SJSA1 (cell line): ENCODE measurements around the gene PTTG1IP2. TPM values are rescaled to one million over a fixed set of nuclear protein-coding genes. Genes with fewer than 3 reads are reported as not detected.
A peak's percentile ranks its signal among the peaks of the same experiment; 100 is the strongest.

ENCODE experiments used
- DNase-seq, 2 experiments: peaks; one replicate each; pipeline ENCODE4 v3.0.0-alpha.2; 2015 to 2020; ENCODE audit warnings: low spot score in 2 of 2, low read depth in 1 of 2
- H3K27ac ChIP-seq: fragments of 250-450 bp; sonication (Bioruptor Pico); 2 replicates; pipeline ENCODE4 v1.5.1; 2020; ENCODE audit warnings: mild to moderate bottlenecking, moderate library complexity
- H3K27me3 ChIP-seq: fragments of 250-450 bp; sonication (Bioruptor Pico); replicated peaks from 2 replicates; pipeline ENCODE4 v1.5.1; 2020; ENCODE audit warnings: mild to moderate bottlenecking, moderate library complexity
- H3K36me3 ChIP-seq: fragments of 250-450 bp; sonication (Bioruptor Pico); 2 replicates; pipeline ENCODE4 v1.5.1; 2020; ENCODE audit warnings: mild to moderate bottlenecking
- H3K4me1 ChIP-seq: fragments of 250-450 bp; sonication (Bioruptor Pico); replicated peaks from 2 replicates; pipeline ENCODE4 v1.6.1; 2021; ENCODE audit warnings: mild to moderate bottlenecking
- H3K4me3 ChIP-seq: fragments of 250-450 bp; sonication (Bioruptor Pico); 2 replicates; pipeline ENCODE4 v1.5.1; 2020; ENCODE audit warnings: mild to moderate bottlenecking
- H3K9me3 ChIP-seq: fragments of 250-450 bp; sonication (Bioruptor Pico); replicated peaks from 2 replicates; pipeline ENCODE4 v1.5.1; 2020; ENCODE audit warnings: mild to moderate bottlenecking
- total RNA-seq: library from RNA; depleted of rRNA; stranded (reverse); fragments of >200 nt; shearing (Covaris generic); gene quantifications from 2 replicates; pipeline ENCODE4 v1.2.3, GENCODE V29; 2014; rRNA removed

PTTG1IP2 gene
- total RNA-seq: not detected in 2 replicates

DNA sequence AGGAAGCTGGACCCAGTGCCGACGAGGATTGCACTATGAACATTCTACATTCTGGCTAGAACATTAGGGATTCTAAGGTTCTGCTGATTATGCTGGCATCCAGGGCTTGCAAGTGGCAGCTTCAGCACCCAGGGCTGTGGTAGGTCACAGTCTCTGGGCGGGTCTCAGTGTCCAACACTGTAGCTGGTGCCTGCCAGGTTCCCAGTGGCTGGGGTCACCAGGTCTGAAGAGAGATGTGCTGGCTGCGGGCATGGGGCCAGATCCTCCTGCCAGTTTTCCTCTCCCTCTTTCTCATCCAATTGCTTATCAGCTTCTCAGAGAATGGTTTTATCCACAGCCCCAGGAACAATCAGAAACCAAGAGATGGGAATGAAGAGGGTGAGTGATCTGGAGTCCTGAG lies at the start of gene PTTG1IP2:
Gene PTTG1IP2 (plus strand): TSS at position 86 of the 400 bp plus-strand sequence. CDS start 148 bp downstream, at position 234.
- Histone ChIP-seq H3K4me1 (peaks cover 5% of the 10 kb centered on the region), H3K9me3 (peaks cover 2% of the 10 kb centered on the region), H3K36me3 (no peaks in the 10 kb centered on the region), H3K27me3 (no peaks in the 10 kb centered on the region), H3K27ac (no peak within 1 kb of the TSS), H3K4me3 (no peak within 1 kb of the TSS)
- DNase-seq: no peak

- no peak for DNase-seq
Observed at GRCh38 chr7:90421651-90422050, 47.8 kb upstream of the PTTG1IP2 start.

GRCh38 chr7:90424720-90425119 lies 44.7 kb upstream of the PTTG1IP2 start:
- Histone ChIP-seq H3K36me3 (no peaks in the 10 kb centered on the region), H3K4me1 (no peaks in the 10 kb centered on the region), H3K27me3 (no peaks in the 10 kb centered on the region), H3K9me3 (no peaks in the 10 kb centered on the region), H3K4me3 (no peak overlapping the region), H3K27ac (no peak overlapping the region)
- DNase-seq: no peak

More at GRCh38 chr7:90421651-90422050, 47.8 kb upstream of the PTTG1IP2 start:
- Histone ChIP-seq H3K4me3 (no peak overlapping the region), H3K36me3 (peaks cover 1% of the 10 kb centered on the region; the same call in 1 of the 2 replicates), H3K9me3 (no peaks in the 10 kb centered on the region), H3K27ac (no peak overlapping the region), H3K4me1 (no peaks in the 10 kb centered on the region), H3K27me3 (no peaks in the 10 kb centered on the region)

DNA sequence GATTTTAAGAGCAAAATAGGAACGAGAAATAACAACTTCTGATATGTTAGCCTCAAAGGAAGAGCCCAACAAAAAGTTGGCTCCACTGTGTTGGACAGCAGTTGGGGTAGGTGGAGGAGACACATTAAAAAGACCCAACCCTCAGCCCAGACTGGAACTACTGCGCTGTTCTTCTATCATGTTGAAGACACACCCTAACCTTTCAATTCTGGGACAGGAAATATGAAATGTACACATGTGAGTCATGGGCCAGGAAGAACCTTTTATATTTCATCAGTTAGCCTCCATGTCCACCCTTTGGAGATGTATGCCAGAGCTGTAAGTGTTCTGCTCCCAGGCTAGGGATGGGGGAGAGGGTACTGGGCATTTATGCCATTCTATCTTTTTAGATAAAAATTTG lies 44.1 kb upstream of the PTTG1IP2 start:
- Histone ChIP-seq H3K27ac (no peak overlapping the region), H3K9me3 (no peaks in the 10 kb centered on the region)
- DNase-seq: no peak

DNA sequence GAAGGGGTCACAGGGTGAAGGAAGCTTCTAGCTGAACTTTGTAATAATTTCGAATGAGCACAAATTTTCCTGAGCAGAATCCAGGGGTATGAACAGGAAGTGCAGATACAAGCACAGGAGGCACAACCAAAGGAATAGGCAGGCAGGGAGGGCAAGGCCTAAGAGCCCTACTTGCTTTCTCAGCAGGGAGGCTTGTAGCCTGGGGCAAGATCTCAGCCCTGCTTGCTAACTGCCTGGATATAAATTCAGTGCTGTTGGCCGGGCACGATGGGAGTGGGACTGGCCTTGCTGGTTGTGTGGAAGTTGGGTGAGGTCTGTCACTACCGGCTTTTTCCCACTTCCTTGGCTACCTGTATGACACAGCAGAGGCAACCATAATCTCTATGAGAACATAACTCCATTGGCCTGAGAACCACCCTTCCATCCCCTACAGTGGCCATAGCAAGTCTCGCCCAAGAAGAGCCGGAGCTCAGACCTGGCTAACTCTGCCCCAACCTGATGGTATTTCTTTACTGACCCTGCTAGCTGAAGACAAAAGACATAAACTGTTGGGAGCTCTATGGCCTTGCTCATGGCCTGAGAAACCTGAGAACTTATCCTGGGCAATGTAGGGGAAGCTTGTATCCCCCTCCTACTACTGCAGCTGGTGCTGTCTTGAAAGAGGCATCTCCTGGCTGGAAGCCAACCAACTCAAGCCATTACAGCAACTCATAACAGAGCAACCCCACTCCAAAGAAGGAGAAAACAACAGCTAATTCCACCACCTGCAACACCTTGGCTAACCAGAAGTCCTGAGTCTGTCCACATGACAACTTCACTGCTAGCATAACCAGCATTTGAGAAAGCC lies 38.6 kb upstream of the PTTG1IP2 start:
- Histone ChIP-seq H3K4me3 (no peak overlapping the region), H3K4me1 (no peaks in the 10 kb centered on the region), H3K27me3 (no peaks in the 10 kb centered on the region), H3K27ac (no peak overlapping the region), H3K9me3 (no peaks in the 10 kb centered on the region), H3K36me3 (no peaks in the 10 kb centered on the region)
- DNase-seq: no peak

More for the DNA sequence above, 44.1 kb upstream of the PTTG1IP2 start:
- no peaks in the 10 kb centered on the region for H3K36me3 ChIP-seq
- H3K4me1 ChIP-seq: no peaks in the 10 kb centered on the region
- no peaks in the 10 kb centered on the region for H3K27me3 ChIP-seq
- no peak overlapping the region for H3K4me3 ChIP-seq

GRCh38 chr7:90432752-90433151 lies 36.7 kb upstream of the PTTG1IP2 start:
- no peak for DNase-seq
- Histone ChIP-seq H3K9me3 (no peaks in the 10 kb centered on the region), H3K27ac (no peak overlapping the region), H3K27me3 (no peaks in the 10 kb centered on the region), H3K4me1 (no peaks in the 10 kb centered on the region), H3K36me3 (no peaks in the 10 kb centered on the region), H3K4me3 (no peak overlapping the region)

DNA sequence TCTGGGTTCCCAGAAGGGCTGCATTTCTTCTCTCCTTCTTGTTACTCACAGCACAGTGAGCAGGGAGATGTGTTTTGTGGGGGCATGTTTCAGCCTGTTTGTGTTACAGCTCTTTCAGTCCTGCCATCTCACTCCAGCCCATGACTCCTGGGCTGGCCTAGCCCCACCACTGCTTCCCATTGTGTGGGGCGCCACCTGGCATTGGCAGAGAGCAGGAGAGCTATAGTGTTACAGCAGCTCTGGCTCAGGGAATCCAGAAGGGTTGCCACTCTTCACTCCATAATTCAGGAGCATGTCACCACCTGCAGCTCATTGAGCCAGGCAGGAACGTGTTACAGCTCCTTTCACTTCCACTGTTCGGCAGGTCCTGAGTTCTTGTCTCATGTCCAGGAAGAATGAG lies 36.2 kb upstream of the PTTG1IP2 start:
- Histone ChIP-seq H3K9me3 (no peaks in the 10 kb centered on the region), H3K36me3 (no peaks in the 10 kb centered on the region), H3K4me3 (no peak overlapping the region), H3K27ac (no peak overlapping the region), H3K4me1 (no peaks in the 10 kb centered on the region), H3K27me3 (no peaks in the 10 kb centered on the region)
- DNase-seq: no peak

- no peak overlapping the region for H3K27ac ChIP-seq
- no peaks in the 10 kb centered on the region for H3K9me3 ChIP-seq
- H3K36me3 ChIP-seq: no peaks in the 10 kb centered on the region
- no peaks in the 10 kb centered on the region for H3K4me1 ChIP-seq
- H3K4me3 ChIP-seq: no peak overlapping the region
- no peak for DNase-seq
- no peaks in the 10 kb centered on the region for H3K27me3 ChIP-seq
Observed at GRCh38 chr7:90445633-90446032, 23.8 kb upstream of the PTTG1IP2 start.

DNA sequence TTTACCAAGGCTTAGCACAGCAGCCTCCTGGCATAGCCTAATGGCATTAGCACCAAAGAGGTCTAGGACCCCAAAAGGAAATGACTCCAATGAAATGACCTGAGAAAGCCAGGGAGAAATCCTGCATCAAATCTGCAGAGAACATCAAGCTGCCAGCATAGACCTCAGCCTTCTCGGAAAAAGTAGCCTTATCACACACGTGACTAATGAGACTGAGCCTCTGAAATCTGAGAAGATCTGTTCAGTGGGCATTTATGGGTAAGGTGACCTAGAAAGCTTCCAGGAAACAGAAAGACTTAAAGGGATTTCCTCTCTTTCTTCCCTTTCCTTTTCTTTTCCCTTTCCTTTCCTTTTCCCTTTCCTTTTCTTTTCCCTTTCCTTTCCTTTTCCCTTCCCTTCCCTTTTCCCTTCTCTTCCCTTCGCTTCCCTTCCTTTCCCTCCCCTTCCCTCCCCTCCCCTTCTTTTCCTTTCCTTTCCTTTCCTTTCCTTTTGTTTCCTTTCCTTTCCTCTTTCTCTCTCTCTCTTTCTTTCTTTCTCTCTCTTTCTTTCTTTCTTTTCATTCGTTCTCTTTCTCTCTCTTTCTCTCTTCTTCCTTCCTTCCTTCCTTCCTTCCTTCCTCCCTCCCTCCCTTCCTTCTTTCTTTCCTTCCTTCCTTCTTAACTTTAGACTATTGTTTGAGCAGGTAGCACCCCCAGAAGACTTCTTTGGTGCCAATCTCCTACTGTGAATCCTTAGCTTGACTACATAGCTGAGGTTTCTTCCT lies 23.1 kb upstream of the PTTG1IP2 start:
- Histone ChIP-seq H3K27me3 (no peaks in the 10 kb centered on the region), H3K27ac (no peak overlapping the region), H3K4me1 (no peaks in the 10 kb centered on the region), H3K36me3 (no peaks in the 10 kb centered on the region), H3K4me3 (no peak overlapping the region), H3K9me3 (no peaks in the 10 kb centered on the region)
- DNase-seq: no peak

GRCh38 chr7:90453259-90453891 lies 16.1 kb upstream of the PTTG1IP2 start:
- H3K36me3 ChIP-seq: no peaks in the 10 kb centered on the region
- no peak overlapping the region for H3K27ac ChIP-seq
- no peaks in the 10 kb centered on the region for H3K27me3 ChIP-seq
- peaks cover 6% of the 10 kb centered on the region; the same call in 1 of the 2 replicates for H3K4me1 ChIP-seq
- H3K9me3 ChIP-seq: no peaks in the 10 kb centered on the region
- H3K4me3 ChIP-seq: no peak overlapping the region
- no peak for DNase-seq

- Histone ChIP-seq H3K4me3 (no peak overlapping the region), H3K27ac (no peak overlapping the region), H3K36me3 (no peaks in the 10 kb centered on the region), H3K4me1 (peaks cover 6% of the 10 kb centered on the region; the same call in 1 of the 2 replicates), H3K27me3 (no peaks in the 10 kb centered on the region), H3K9me3 (no peaks in the 10 kb centered on the region)
- no peak for DNase-seq
Observed at GRCh38 chr7:90453931-90454330, 15.5 kb upstream of the PTTG1IP2 start.

DNA sequence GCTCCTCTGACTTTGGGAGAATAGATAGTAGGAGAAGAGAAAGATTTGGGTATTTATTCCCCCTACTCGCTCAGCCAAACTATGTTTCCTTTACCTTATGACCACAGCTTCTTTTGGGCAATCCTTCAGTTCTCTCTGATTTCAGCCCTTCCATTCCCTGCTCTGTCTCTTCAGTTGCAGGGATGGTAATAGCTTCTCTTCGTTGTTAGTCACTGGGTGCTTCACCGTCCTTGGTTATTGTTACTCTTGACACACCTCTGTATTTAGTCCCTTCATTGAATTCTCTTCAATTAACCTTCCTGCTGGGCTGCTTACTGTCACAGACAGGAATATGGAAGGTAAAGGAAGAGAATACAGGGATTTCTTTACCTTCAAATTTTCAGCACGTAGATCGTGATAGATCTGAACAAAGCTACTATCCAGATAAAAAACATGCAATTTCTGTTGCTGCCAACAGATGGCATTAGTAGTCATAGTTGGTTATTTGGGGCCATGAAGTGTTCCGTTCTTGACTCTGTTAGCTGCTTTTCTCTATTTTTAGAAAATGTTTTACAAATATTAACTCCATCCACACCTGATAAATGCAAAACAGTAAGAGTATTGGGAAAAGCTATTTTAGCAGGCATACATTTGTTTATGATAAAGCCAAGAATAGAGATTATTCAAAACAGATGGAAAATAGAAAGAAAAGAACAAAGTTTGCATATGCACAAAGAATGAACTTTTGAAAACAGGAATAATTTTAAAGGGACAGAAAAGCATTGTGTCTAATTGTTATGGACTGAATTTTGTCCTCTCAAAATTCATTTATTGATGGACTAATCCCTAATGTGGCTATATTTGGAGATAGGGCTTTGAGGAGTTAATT lies 14.0 kb upstream of the PTTG1IP2 start:
- no peak overlapping the region for H3K4me3 ChIP-seq
- H3K4me1 ChIP-seq: peaks cover 6% of the 10 kb centered on the region; the same call in 1 of the 2 replicates
- no peak overlapping the region for H3K27ac ChIP-seq
- DNase-seq: peak in 1 of 2 experiments; percentile 40
- H3K36me3 ChIP-seq: no peaks in the 10 kb centered on the region
- H3K9me3 ChIP-seq: no peaks in the 10 kb centered on the region
- no peaks in the 10 kb centered on the region for H3K27me3 ChIP-seq

DNA sequence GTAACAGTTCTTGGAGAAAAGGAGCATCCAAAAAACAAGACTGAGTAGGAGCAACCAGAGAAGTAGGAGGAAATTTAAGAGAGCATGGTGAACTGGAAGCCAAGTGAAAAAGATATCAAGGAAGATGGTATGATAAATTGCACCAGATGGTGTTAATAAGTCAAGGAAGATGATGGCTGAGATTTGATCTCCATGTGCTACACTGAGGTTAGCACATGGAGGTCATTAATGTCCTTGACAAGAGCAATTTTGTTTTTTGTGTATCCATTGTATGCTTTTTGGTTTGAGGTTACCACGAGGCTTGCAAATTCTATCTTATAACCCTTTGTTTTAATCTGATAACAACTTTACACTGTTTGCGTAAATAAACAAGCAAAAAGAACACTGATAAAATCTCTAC lies 11.3 kb upstream of the PTTG1IP2 start:
- H3K27ac ChIP-seq: no peak overlapping the region
- peaks cover 6% of the 10 kb centered on the region; the same call in 1 of the 2 replicates for H3K4me1 ChIP-seq
- no peak for DNase-seq
- H3K9me3 ChIP-seq: no peaks in the 10 kb centered on the region
- H3K4me3 ChIP-seq: no peak overlapping the region
- no peaks in the 10 kb centered on the region for H3K27me3 ChIP-seq
- H3K36me3 ChIP-seq: no peaks in the 10 kb centered on the region
